HepG2 (cell line): ENCODE data around the gene MMP26. TPM values are rescaled to one million over a fixed set of nuclear protein-coding genes. Genes with fewer than 3 reads are reported as not detected.

Source experiments
- ATAC-seq: fragments of 200-7000 bp; cut with Tn5 transposase; 3 replicates; pipeline ENCODE4 v1.9.1; 2020; ENCODE audit warnings: mild to moderate bottlenecking, moderate library complexity
- BruUV-seq: library from RNA; stranded (reverse); fragments of 400-500 nt; replicated peaks from 2 replicates; lab custom pipeline; 2021; lab: Mats Ljungman, UMichigan
- CTCF ChIA-PET: fragments of 300-600 bp; formaldehyde crosslinking; extraction: SDS; loops from one replicate; lab custom pipeline; 2021; ENCODE audit warnings: low total read pairs, inconsistent platforms, low intra/inter-chr PET ratio; lab: Yijun Ruan, JAX
- POLR2A ChIA-PET: fragments of 350-600 bp; sonication (Branson Sonifier 250); formaldehyde crosslinking; loops from one replicate; lab custom pipeline; 2020; ENCODE audit warnings: antibody characterized with exemption, inconsistent platforms; lab: Yijun Ruan, JAX
- DNase-seq: peaks from one replicate; pipeline ENCODE4 v3.0.0-alpha.2; 2015; ENCODE audit warnings: low spot score
- FAIRE-seq: peaks from 3 replicates; lab custom pipeline; 2011; peaks lifted over from hg19 to GRCh38; lab: Jason Lieb, UNC
- H2AFZ ChIP-seq: one replicate; pipeline ENCODE4 v1.6.1; 2011; ENCODE audit warnings: low read length, inconsistent platforms
- H3K27ac ChIP-seq: fragments of 300-600 bp; 3 replicates; pipeline ENCODE4 v1.8.0; 2011; ENCODE audit warnings: mixed run types, mild to moderate bottlenecking, mixed read lengths, low read length, inconsistent platforms; ENCODE audit not compliant: insufficient read depth; ENCODE audit errors: extremely low read length
- H3K27me3 ChIP-seq, 2 experiments: fragments of 200-600 bp in 1 of 2; 2 replicates in 1 of 2; 3 replicates in 1 of 2; pipeline versions ENCODE4 v1.6.0 to v1.8.0; 2011; ENCODE audit warnings: low read length in 2 of 2, mild to moderate bottlenecking in 2 of 2, moderate library complexity in 2 of 2, inconsistent platforms in 1 of 2; ENCODE audit not compliant: insufficient read depth in 2 of 2, control insufficient read depth in 1 of 2
- H3K36me3 ChIP-seq, 2 experiments: fragments of 200-600 bp in 1 of 2; replicated peaks in 1 of 2; 2 replicates in 1 of 2; 3 replicates in 1 of 2; pipeline versions ENCODE4 v1.5.1 to v1.8.0; 2011; ENCODE audit warnings: low read length in 2 of 2, inconsistent platforms in 1 of 2; ENCODE audit not compliant: insufficient read depth in 2 of 2, control insufficient read depth in 1 of 2
- H3K4me1 ChIP-seq: 2 replicates; pipeline ENCODE4 v1.5.1; 2012; ENCODE audit warnings: low read length, inconsistent platforms; ENCODE audit not compliant: insufficient read depth
- H3K4me2 ChIP-seq: 2 replicates; pipeline ENCODE4 v1.6.0; 2011; ENCODE audit warnings: low read depth, low read length, inconsistent platforms
- H3K4me3 ChIP-seq, 3 experiments: fragments of 200-600 bp in 1 of 3; sonication (generic), shearing (Covaris generic) in 1 of 3; replicated peaks in 1 of 3; 2 replicates each; pipeline ENCODE4 v1.5.1; 2011 to 2016; ENCODE audit warnings: low read length in 3 of 3, inconsistent platforms in 2 of 3, low read depth in 2 of 3, mild to moderate bottlenecking in 2 of 3, control low read depth in 1 of 3, mixed read lengths in 1 of 3; ENCODE audit not compliant: insufficient read depth in 1 of 3
- H3K79me2 ChIP-seq: one replicate; pipeline ENCODE4 v1.6.1; 2011; ENCODE audit warnings: low read length, inconsistent platforms; ENCODE audit not compliant: insufficient read depth
- H3K9ac ChIP-seq: 2 replicates; pipeline ENCODE4 v1.6.0; 2011; ENCODE audit warnings: mild to moderate bottlenecking, low read depth, low read length, inconsistent platforms; ENCODE audit not compliant: insufficient read depth
- H3K9me3 ChIP-seq: 2 replicates; pipeline ENCODE4 v1.5.1; 2012; ENCODE audit warnings: mild to moderate bottlenecking, low read length
- H4K20me1 ChIP-seq: 2 replicates; pipeline ENCODE4 v1.6.0; 2011; ENCODE audit warnings: inconsistent platforms, mild to moderate bottlenecking, low read length, moderate library complexity; ENCODE audit not compliant: insufficient read depth
- CSRNP2 ChIP-seq: sonication (generic); formaldehyde crosslinking; conservative IDR thresholded peaks from 2 replicates; pipeline ENCODE4 v1.8.0; 2022; ENCODE audit warnings: low read depth, missing genetic modification reagents
- ELK4 ChIP-seq: sonication (generic); formaldehyde crosslinking; IDR thresholded peaks from 2 replicates; pipeline ENCODE4 v1.9.0; 2021; ENCODE audit warnings: missing genetic modification reagents, borderline replicate concordance
- HDAC6 ChIP-seq: fragments of 200-600 bp; sonication (generic); IDR thresholded peaks from 2 replicates; pipeline ENCODE4 v1.7.0; 2017; ENCODE audit warnings: mild to moderate bottlenecking, antibody characterized with exemption, low read length, low read depth
- KDM1A ChIP-seq: IDR thresholded peaks from 2 replicates; pipeline ENCODE4 v1.6.1; 2016; ENCODE audit warnings: missing compliant biosample characterization
- MAZ ChIP-seq, 2 experiments: sonication (generic) in 1 of 2; formaldehyde crosslinking in 1 of 2; IDR thresholded peaks; 2 replicates each; pipeline versions ENCODE4 v1.5.0 to v1.6.1; 2012 to 2020; ENCODE audit warnings: low read depth in 2 of 2, mild to moderate bottlenecking in 2 of 2, borderline replicate concordance in 1 of 2, improper control_type of control experiment in 1 of 2, low read length in 1 of 2, missing genetic modification reagents in 1 of 2, moderate library complexity in 1 of 2
- MXD4 ChIP-seq: IDR thresholded peaks from 2 replicates; pipeline ENCODE4 v1.6.1; 2016; ENCODE audit warnings: mild to moderate bottlenecking, missing biosample characterization, missing genetic modification reagents
- NFE2L1 ChIP-seq: sonication (generic); formaldehyde crosslinking; IDR thresholded peaks from 2 replicates; pipeline ENCODE4 v1.4.0; 2020; ENCODE audit warnings: missing genetic modification reagents, mild to moderate bottlenecking, borderline replicate concordance
- NFKBIZ ChIP-seq: IDR thresholded peaks from 2 replicates; pipeline ENCODE4 v1.6.1; 2018; ENCODE audit warnings: missing genetic modification reagents, missing compliant biosample characterization
- NPAS2 ChIP-seq: sonication (generic); formaldehyde crosslinking; IDR thresholded peaks from 2 replicates; pipeline ENCODE4 v1.8.0; 2022; ENCODE audit warnings: mild to moderate bottlenecking, missing genetic modification reagents, borderline replicate concordance
- REL ChIP-seq: sonication (generic); formaldehyde crosslinking; conservative IDR thresholded peaks from 2 replicates; pipeline ENCODE4 v1.8.0; 2022; ENCODE audit warnings: mild to moderate bottlenecking, missing genetic modification reagents, moderate library complexity
- SMAD3 ChIP-seq: sonication (generic); formaldehyde crosslinking; IDR thresholded peaks from 2 replicates; pipeline ENCODE4 v1.4.0; 2020; ENCODE audit warnings: missing genetic modification reagents
- ZNF3 ChIP-seq: IDR thresholded peaks from 2 replicates; pipeline ENCODE4 v1.7.0; 2017; ENCODE audit warnings: inconsistent platforms
- ZNF619 ChIP-seq: sonication (generic); formaldehyde crosslinking; IDR thresholded peaks from 2 replicates; pipeline ENCODE4 v1.4.0; 2020; ENCODE audit warnings: mild to moderate bottlenecking, missing genetic modification reagents
- ZNF7 ChIP-seq: IDR thresholded peaks from 2 replicates; pipeline ENCODE4 v1.6.1; 2016; ENCODE audit warnings: missing biosample characterization, missing genetic modification reagents
- WGBS: methylation state at CpG from one replicate; pipeline ENCODE4 v1.1.6; 2017; ENCODE audit warnings: low lambda C conversion rate; 5-methylcytosine and 5-hydroxymethylcytosine counted together
- in situ Hi-C: cut with HindIII; loops from 2 replicates; pipeline ENCODE4 v1.10.0; 2017; ENCODE audit warnings: low pct_unique_long_range_greater_than_20kb; ENCODE audit not compliant: extremely low pct_ligation_motif_present
- intact Hi-C: fragments of 100-400 bp; cut with micrococcal nuclease; formaldehyde crosslinking; loops from one replicate; pipeline ENCODE4 v1.10.0; 2022; ENCODE audit not compliant: unreplicated experiment
- polyA plus RNA-seq, 8 experiments: library from polyadenylated mRNA; depleted of rRNA in 3 of 8; stranded (reverse) in 7 of 8; unstranded in 1 of 8; fragments of >200 nt; fragmentation: Illumina TruSeq in 4 of 8; extraction: Trizol in 4 of 8; gene quantifications; 2 replicates each; pipeline versions ENCODE4 v1.2.1 to v1.2.3, GENCODE V29; 2011 to 2016; ENCODE audit warnings: low read depth in 4 of 8, missing spikeins in 1 of 8, mixed read lengths in 1 of 8; ENCODE audit not compliant: insufficient read depth in 1 of 8
- total RNA-seq, 5 experiments: library from RNA; depleted of rRNA; stranded (reverse); fragments of >200 nt; fragmentation: Illumina TruSeq; extraction: Trizol; gene quantifications; 2 replicates each; pipeline ENCODE4 v1.2.3, GENCODE V29; 2016; ENCODE audit warnings: low read depth in 1 of 5
- TF ChIP-seq, protein P1 (sequence below): sonication (generic); formaldehyde crosslinking; IDR thresholded peaks from 2 replicates; pipeline ENCODE4 v1.4.0; 2020; ENCODE audit warnings: missing genetic modification reagents

The MMP26 gene
- total and polyA plus RNA-seq, 2 of the 13 experiments (the other 11 are each of a cell fraction or from before 2014, with no cell fraction given) = not detected

- TF ChIP-seq, protein P1, sequence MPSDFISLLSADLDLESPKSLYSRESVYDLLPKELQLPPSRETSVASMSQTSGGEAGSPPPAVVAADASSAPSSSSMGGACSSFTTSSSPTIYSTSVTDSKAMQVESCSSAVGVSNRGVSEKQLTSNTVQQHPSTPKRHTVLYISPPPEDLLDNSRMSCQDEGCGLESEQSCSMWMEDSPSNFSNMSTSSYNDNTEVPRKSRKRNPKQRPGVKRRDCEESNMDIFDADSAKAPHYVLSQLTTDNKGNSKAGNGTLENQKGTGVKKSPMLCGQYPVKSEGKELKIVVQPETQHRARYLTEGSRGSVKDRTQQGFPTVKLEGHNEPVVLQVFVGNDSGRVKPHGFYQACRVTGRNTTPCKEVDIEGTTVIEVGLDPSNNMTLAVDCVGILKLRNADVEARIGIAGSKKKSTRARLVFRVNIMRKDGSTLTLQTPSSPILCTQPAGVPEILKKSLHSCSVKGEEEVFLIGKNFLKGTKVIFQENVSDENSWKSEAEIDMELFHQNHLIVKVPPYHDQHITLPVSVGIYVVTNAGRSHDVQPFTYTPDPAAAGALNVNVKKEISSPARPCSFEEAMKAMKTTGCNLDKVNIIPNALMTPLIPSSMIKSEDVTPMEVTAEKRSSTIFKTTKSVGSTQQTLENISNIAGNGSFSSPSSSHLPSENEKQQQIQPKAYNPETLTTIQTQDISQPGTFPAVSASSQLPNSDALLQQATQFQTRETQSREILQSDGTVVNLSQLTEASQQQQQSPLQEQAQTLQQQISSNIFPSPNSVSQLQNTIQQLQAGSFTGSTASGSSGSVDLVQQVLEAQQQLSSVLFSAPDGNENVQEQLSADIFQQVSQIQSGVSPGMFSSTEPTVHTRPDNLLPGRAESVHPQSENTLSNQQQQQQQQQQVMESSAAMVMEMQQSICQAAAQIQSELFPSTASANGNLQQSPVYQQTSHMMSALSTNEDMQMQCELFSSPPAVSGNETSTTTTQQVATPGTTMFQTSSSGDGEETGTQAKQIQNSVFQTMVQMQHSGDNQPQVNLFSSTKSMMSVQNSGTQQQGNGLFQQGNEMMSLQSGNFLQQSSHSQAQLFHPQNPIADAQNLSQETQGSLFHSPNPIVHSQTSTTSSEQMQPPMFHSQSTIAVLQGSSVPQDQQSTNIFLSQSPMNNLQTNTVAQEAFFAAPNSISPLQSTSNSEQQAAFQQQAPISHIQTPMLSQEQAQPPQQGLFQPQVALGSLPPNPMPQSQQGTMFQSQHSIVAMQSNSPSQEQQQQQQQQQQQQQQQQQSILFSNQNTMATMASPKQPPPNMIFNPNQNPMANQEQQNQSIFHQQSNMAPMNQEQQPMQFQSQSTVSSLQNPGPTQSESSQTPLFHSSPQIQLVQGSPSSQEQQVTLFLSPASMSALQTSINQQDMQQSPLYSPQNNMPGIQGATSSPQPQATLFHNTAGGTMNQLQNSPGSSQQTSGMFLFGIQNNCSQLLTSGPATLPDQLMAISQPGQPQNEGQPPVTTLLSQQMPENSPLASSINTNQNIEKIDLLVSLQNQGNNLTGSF = no peak
- TF ChIP-seq NPAS2 (no peak), MXD4 (CRISPR knock-in tag) (no peak)
Observed at GRCh38 chr11:4672470-4672869, 32.1 kb upstream of the MMP26 start (continued).

DNA sequence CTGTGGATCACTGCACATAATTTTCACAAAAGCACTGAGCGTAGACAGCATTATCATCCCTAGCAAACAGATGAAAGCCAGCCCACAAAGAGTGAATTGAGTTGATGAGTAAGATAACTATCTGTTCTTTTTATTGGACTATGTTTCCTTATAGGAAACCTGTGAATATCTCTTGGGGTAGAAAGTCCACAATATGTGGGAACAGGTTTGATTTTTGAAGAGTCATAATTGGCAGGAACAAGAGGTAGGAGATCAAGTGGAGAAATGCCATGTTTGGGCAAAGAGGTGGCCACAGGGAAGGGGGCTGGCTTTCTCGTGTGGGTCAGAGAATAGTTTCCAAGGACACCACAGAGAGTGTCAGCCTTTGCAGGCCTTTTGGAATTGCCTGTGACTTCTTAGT lies 30.8 kb upstream of the MMP26 start:
- no peak for FAIRE-seq
- no peaks in the 10 kb centered on the region for H4K20me1 ChIP-seq
- H3K9me3 ChIP-seq = no peaks in the 10 kb centered on the region
- no peak for TF ChIP-seq ZNF619
- TF ChIP-seq CSRNP2 (CRISPR knock-in tag) = no peak
- no peak for TF ChIP-seq KDM1A
- TF ChIP-seq ZNF3 (CRISPR knock-in tag) = no peak
- no peak for TF ChIP-seq ELK4 (CRISPR knock-in tag)
- no peak for TF ChIP-seq MAZ (IDR thresholded peaks at IDR 0.05; ENCODE audit: borderline replicate concordance, low read depth, low read length)
- no peak for TF ChIP-seq MAZ (CRISPR knock-in tag; IDR thresholded peaks at IDR 0.05; ENCODE audit: low read depth)
- TF ChIP-seq NFKBIZ (CRISPR knock-in tag) = no peak
- no peak for TF ChIP-seq REL (CRISPR knock-in tag)
- no peak for TF ChIP-seq NFE2L1 (CRISPR knock-in tag)
- TF ChIP-seq ZNF7 (CRISPR knock-in tag) = no peak
- no peak for TF ChIP-seq SMAD3 (CRISPR knock-in tag)
- no peak for TF ChIP-seq HDAC6
- 0% methylated on average over 2 of the region's 2 CpGs for WGBS
- no peak for ATAC-seq
- no peaks in the 10 kb centered on the region for H3K36me3 ChIP-seq
- H3K27ac ChIP-seq = no peak overlapping the region
- POLR2A ChIA-PET = no interaction called here
- H2AFZ ChIP-seq = no peak overlapping the region
- no peak for DNase-seq
- H3K4me2 ChIP-seq = no peak overlapping the region
- H3K27me3 ChIP-seq = peaks cover 0 to 7% of the 10 kb centered on the region in 2 experiments; a peak in 2 of 5 replicates
- CTCF ChIA-PET = no interaction called here
- no peaks in the 10 kb centered on the region for H3K79me2 ChIP-seq
- intact Hi-C loops = no loop called here
- no peak overlapping the region for H3K9ac ChIP-seq
- no peaks in the 10 kb centered on the region for H3K4me1 ChIP-seq
- in situ Hi-C loops = no loop called here
- H3K4me3 ChIP-seq = no peak overlapping the region
- BruUV-seq = no TSS peak
